Parathyroid adenoma (tissue), 2 donors: Measurements from ENCODE around the gene UBASH3A.

ENCODE experiments used
- H2AFZ ChIP-seq: fragments of 300-600 bp; sonication (generic); one replicate; pipeline ENCODE4 v1.7.0; 2017; ENCODE audit warnings: antibody characterized with exemption, mild to moderate bottlenecking
- H3K27ac ChIP-seq: fragments of 300-600 bp; sonication (generic); one replicate; pipeline ENCODE4 v1.7.0; 2017
- H3K27me3 ChIP-seq: fragments of 300-600 bp; sonication (generic); one replicate; pipeline ENCODE4 v1.7.0; 2017; ENCODE audit warnings: low read length; ENCODE audit not compliant: control insufficient read depth, insufficient read depth
- H3K36me3 ChIP-seq: fragments of 300-600 bp; sonication (generic); one replicate; pipeline ENCODE4 v1.7.0; 2017; ENCODE audit warnings: low read length; ENCODE audit not compliant: control insufficient read depth, insufficient read depth
- H3K4me1 ChIP-seq: fragments of 300-600 bp; sonication (generic); one replicate; pipeline ENCODE4 v1.7.0; 2017; ENCODE audit warnings: control low read depth
- H3K4me2 ChIP-seq: fragments of 300-600 bp; sonication (generic); one replicate; pipeline ENCODE4 v1.7.0; 2017; ENCODE audit warnings: low read length
- H3K4me3 ChIP-seq: fragments of 300-600 bp; sonication (generic); one replicate; pipeline ENCODE4 v1.7.0; 2017; ENCODE audit warnings: low read depth, low read length
- H3K79me2 ChIP-seq: fragments of 300-600 bp; sonication (generic); one replicate; pipeline ENCODE4 v1.7.0; 2017; ENCODE audit warnings: control low read depth
- H3K9ac ChIP-seq: fragments of 300-600 bp; sonication (generic); one replicate; pipeline ENCODE4 v1.7.0; 2017; ENCODE audit warnings: mild to moderate bottlenecking
- H3K9me3 ChIP-seq: fragments of 300-600 bp; sonication (generic); one replicate; pipeline ENCODE4 v1.7.0; 2017; ENCODE audit warnings: low read length; ENCODE audit not compliant: control insufficient read depth
- TF ChIP-seq, protein P1 (sequence below): fragments of 300-600 bp; sonication (generic); IDR thresholded peaks from one replicate; pipeline ENCODE4 v1.7.0; 2017; ENCODE audit warnings: antibody characterized with exemption, mild to moderate bottlenecking
- donor health status: primary hyperparathyroidism.

UBASH3A gene

DNA sequence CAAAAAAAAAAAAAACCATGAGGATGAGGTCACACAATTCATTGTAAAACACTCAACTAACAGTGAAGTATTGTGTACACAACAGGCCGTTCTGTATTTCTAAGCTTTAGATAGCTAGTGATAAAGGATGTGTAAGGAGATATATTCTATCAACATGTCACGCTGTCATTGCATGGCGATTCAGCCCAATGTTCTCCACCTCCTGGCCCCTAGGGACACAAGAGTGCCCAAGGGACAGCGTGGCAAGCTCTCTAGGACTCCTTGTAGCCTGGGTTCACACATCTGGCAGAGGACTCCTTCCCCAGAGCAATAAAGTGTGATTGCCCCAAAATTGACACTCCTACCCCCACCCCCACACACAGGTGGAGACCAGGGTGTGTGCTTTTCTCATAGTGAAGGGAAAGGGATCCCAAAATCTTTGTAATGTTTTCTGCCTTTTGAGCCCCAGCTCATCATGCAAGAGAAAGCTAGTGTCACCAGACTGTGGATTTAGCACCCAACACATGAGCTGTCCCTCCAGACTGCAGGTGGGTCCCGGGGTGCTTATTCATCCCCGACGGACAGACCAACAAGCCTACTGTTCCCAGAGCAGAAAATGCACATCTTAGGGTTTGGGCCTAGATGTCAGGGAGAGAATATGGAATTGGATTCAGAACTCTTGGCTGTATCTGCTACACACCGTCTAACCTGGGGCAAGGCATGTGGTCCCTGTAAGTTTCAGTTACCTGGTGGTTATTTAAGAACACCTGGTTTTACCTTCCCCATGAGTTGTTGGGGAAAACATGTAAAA lies 19.4 kb upstream of the UBASH3A start:
- Histone ChIP-seq H3K4me3 (no peak overlapping the region), H3K27ac (no peak overlapping the region), H3K79me2 (no peaks in the 10 kb centered on the region), H3K36me3 (no peaks in the 10 kb centered on the region), H2AFZ (no peak overlapping the region), H3K4me2 (no peak overlapping the region), H3K9me3 (no peaks in the 10 kb centered on the region), H3K27me3 (no peaks in the 10 kb centered on the region), H3K9ac (no peak overlapping the region), H3K4me1 (peaks cover 1% of the 10 kb centered on the region)
- TF ChIP-seq, protein P1, sequence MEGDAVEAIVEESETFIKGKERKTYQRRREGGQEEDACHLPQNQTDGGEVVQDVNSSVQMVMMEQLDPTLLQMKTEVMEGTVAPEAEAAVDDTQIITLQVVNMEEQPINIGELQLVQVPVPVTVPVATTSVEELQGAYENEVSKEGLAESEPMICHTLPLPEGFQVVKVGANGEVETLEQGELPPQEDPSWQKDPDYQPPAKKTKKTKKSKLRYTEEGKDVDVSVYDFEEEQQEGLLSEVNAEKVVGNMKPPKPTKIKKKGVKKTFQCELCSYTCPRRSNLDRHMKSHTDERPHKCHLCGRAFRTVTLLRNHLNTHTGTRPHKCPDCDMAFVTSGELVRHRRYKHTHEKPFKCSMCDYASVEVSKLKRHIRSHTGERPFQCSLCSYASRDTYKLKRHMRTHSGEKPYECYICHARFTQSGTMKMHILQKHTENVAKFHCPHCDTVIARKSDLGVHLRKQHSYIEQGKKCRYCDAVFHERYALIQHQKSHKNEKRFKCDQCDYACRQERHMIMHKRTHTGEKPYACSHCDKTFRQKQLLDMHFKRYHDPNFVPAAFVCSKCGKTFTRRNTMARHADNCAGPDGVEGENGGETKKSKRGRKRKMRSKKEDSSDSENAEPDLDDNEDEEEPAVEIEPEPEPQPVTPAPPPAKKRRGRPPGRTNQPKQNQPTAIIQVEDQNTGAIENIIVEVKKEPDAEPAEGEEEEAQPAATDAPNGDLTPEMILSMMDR, result no peak

DNA sequence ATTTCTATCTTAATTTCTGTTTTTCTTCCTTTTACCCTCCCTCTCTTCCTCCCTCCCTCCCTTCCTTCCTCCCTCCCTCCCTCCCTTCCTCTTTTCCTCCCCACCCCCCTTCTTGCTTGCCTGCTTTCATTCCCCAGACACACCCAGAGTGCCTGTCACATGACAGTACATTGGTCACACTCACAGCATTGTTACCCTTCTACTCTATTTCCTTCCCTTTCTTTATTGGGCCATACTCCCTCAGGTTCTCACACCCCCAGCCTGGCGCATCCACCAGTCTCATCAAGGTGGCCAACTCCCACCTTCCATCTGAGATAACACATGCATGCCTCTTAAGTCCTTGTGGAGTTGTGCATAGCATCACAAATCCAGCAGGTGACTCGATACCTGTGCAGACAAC lies 18.7 kb upstream of the UBASH3A start:
- H3K27me3 ChIP-seq, result no peaks in the 10 kb centered on the region
- no peak overlapping the region for H3K27ac ChIP-seq

DNA sequence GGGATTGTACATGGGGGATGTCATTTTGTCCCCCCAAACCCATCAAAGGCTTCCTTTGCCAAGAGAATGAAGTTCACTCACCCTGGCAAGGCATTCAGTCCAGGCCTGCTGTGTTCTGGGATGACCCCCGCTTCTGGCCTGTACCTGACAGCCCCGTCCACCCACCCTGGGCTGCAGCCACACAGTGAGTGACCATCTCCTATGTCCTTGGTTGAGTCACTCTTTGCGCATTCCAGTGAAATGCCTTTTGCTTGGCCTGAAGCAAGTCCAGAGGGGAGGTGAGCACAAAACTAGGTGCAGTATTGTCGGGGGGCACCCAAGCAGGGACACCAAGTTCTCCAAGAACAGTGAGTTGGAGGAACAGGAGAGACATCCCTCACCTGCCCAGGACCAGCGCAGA lies 18.1 kb upstream of the UBASH3A start:
- H3K9me3 ChIP-seq, result no peaks in the 10 kb centered on the region
- no peak overlapping the region for H3K4me3 ChIP-seq
- no peak overlapping the region for H2AFZ ChIP-seq
- no peaks in the 10 kb centered on the region for H3K79me2 ChIP-seq
- no peak overlapping the region for H3K27ac ChIP-seq
- no peak overlapping the region for H3K4me2 ChIP-seq
- no peak overlapping the region for H3K9ac ChIP-seq
- no peaks in the 10 kb centered on the region for H3K36me3 ChIP-seq
- H3K27me3 ChIP-seq, result no peaks in the 10 kb centered on the region
- peaks cover 5% of the 10 kb centered on the region for H3K4me1 ChIP-seq
- TF ChIP-seq, protein P1, result no peak

More for the DNA sequence above, 18.7 kb upstream of the UBASH3A start:
- TF ChIP-seq, protein P1, result no peak
- Histone ChIP-seq H3K9me3 (no peaks in the 10 kb centered on the region), H3K79me2 (no peaks in the 10 kb centered on the region), H3K9ac (no peak overlapping the region), H2AFZ (no peak overlapping the region), H3K4me3 (no peak overlapping the region), H3K4me1 (peaks cover 5% of the 10 kb centered on the region), H3K4me2 (no peak overlapping the region), H3K36me3 (no peaks in the 10 kb centered on the region)

DNA sequence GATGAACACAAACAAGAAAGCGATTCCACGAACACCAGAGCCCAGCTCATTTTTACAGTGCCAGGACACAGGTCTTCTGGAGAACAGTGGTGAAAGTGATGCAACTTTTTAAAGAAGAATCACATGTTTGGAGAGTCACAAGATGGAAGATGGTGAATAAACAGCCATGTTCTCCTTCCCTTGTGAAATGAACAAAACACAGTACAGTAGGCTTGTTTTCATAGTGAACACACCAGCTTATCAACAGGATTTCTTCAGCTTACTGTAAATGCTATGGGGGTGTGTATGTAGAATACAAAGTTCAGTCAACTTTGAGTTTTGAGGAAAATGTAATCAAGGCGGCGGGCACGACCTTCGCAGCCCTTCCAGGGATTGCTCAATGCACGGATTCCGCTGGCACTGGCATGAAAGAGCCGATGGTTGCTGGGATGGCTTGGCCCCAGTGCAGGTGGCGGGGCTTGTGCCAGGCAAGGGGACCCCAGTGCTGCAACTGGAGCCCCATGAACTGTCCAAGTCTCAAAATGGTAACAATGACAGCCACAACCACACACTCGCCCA lies 17.6 kb upstream of the UBASH3A start:
- H3K36me3 ChIP-seq, result no peaks in the 10 kb centered on the region
- no peak overlapping the region for H2AFZ ChIP-seq
- H3K27ac ChIP-seq, result no peak overlapping the region
- H3K9ac ChIP-seq, result no peak overlapping the region
- H3K4me2 ChIP-seq, result no peak overlapping the region
- H3K9me3 ChIP-seq, result no peaks in the 10 kb centered on the region
- H3K27me3 ChIP-seq, result no peaks in the 10 kb centered on the region
- H3K79me2 ChIP-seq, result no peaks in the 10 kb centered on the region
- no peak overlapping the region for H3K4me3 ChIP-seq
- TF ChIP-seq, protein P1, result no peak
- peaks cover 5% of the 10 kb centered on the region for H3K4me1 ChIP-seq
